Measurements from ENCODE around the gene CPEB1.

CPEB1 gene

GRCh38 chr15:82643992-82644391, 3.2 kb downstream of the CPEB1 start:
- DNase-seq (ENCODE audit: low read depth), result no peak
- no peak overlapping the region for H3K4me3 ChIP-seq (ENCODE audit: control insufficient read depth, low read depth, low read length)
- TF ChIP-seq, protein P1, sequence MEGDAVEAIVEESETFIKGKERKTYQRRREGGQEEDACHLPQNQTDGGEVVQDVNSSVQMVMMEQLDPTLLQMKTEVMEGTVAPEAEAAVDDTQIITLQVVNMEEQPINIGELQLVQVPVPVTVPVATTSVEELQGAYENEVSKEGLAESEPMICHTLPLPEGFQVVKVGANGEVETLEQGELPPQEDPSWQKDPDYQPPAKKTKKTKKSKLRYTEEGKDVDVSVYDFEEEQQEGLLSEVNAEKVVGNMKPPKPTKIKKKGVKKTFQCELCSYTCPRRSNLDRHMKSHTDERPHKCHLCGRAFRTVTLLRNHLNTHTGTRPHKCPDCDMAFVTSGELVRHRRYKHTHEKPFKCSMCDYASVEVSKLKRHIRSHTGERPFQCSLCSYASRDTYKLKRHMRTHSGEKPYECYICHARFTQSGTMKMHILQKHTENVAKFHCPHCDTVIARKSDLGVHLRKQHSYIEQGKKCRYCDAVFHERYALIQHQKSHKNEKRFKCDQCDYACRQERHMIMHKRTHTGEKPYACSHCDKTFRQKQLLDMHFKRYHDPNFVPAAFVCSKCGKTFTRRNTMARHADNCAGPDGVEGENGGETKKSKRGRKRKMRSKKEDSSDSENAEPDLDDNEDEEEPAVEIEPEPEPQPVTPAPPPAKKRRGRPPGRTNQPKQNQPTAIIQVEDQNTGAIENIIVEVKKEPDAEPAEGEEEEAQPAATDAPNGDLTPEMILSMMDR (IDR thresholded peaks at IDR 0.05; ENCODE audit: control insufficient read depth, insufficient read depth, low read depth, low read length, missing control alignments), result no peak

DNA sequence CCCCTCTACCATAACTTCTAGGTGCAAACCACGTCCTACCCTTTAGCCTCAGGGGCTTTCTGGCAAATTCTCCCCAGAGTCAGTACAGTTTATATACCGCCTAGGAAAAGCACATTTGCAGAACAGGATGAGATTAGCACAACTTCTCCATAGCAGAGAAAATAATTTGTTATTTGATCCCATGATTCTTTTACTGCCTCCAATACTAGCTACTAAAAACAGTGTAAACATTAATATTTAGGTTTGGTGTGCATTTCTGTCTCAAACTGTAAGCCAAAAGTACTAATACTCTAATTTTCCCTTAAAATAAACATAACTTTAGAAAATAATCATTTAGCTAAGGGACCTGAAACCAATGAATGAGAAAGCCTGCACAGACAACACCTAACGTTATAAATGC, 4.5 kb downstream of the CPEB1 start:
- TF ChIP-seq, protein P1 (IDR thresholded peaks at IDR 0.05; ENCODE audit: control insufficient read depth, insufficient read depth, low read depth, low read length, missing control alignments), result no peak
- no peak for DNase-seq (ENCODE audit: low read depth)
- H3K4me3 ChIP-seq (ENCODE audit: control insufficient read depth, low read depth, low read length), result no peak overlapping the region

DNA sequence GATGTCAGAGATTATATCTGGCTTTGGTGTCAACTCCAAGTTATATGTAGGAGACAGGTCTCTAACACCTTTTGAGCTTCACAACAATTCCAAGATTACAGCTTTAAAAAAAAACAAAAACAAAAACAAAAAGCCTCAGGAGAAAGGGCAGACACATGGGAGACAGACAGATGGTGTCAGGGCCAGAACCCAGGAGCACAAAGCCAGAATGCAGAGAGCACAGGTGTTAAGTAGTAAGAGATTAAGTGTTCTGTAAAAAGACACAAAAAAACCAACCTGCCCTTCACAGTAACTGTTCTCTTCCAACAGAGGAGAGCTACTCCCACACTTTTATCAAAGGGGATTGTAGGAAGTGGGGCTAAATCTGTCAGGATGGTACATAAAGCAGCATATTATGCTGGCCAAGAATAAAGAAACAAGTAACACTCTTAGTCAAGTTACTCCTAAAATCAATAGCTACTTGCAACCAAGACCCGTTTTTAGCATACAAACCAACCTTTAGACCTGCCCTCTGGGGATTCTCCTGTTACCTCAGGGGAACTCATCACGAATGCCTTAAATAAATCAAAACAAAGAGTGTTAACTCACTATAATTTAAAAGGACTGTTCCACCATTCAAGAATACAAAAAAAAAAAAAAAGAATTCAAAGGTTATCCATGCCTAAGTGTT, 5.9 kb downstream of the CPEB1 start:
- DNase-seq (ENCODE audit: low read depth), result no peak

DNA sequence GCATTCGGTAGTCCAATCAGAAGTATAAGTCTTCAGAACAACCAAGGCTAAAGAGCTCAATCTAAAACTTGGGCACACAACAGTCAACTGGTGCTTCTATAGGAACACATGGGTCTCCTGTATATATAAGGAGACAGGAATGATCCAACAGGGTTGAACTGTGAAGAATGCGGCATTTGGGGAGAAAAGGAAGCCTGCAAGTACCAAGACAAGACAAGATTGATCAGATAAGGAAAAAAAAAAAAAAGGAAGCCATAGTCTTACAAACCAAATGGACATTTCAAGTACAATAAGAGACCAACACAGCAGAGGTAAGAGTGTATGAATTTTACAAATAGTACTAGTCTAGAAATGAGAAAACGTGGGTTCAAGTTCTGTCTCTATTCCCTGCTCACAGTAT, 6.5 kb downstream of the CPEB1 start:
- no peak overlapping the region for H3K4me3 ChIP-seq (ENCODE audit: control insufficient read depth, low read depth, low read length)
- DNase-seq (ENCODE audit: low read depth), result no peak
- TF ChIP-seq, protein P1 (IDR thresholded peaks at IDR 0.05; ENCODE audit: control insufficient read depth, insufficient read depth, low read depth, low read length, missing control alignments), result no peak

More for the DNA sequence above, 5.9 kb downstream of the CPEB1 start:
- no peak overlapping the region for H3K4me3 ChIP-seq (ENCODE audit: control insufficient read depth, low read depth, low read length)
- TF ChIP-seq, protein P1 (IDR thresholded peaks at IDR 0.05; ENCODE audit: control insufficient read depth, insufficient read depth, low read depth, low read length, missing control alignments), result no peak

GRCh38 chr15:82635798-82636197, 11.4 kb downstream of the CPEB1 start:
- TF ChIP-seq, protein P1 (IDR thresholded peaks at IDR 0.05; ENCODE audit: control insufficient read depth, insufficient read depth, low read depth, low read length, missing control alignments), result no peak
- no peak overlapping the region for H3K4me3 ChIP-seq (ENCODE audit: control insufficient read depth, low read depth, low read length)
- DNase-seq (ENCODE audit: low read depth), result no peak

DNA sequence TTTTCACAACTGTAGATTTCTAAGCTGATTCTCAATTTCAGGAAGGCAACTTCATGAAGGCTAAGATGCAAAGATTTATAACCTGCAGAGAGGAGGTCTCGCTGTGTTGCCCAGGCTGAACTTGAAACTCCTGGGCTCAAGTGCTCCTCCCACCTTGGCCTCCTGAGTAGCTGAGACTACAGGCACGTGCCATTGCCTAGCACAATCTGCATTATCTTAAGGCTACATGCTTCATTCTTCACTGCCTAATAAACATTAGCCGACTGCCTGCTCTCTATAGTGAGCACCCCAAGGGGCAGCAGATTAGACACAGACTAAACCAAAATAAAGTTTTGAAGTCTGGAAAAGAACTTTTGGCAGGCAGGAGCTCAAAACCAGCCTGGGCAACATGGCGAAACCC, 17.1 kb downstream of the CPEB1 start:
- no peak overlapping the region for H3K4me3 ChIP-seq (ENCODE audit: control insufficient read depth, low read depth, low read length)
- TF ChIP-seq, protein P1 (IDR thresholded peaks at IDR 0.05; ENCODE audit: control insufficient read depth, insufficient read depth, low read depth, low read length, missing control alignments), result no peak
- DNase-seq (ENCODE audit: low read depth), result no peak
